Left ventricle myocardium inferior (tissue), 1 donor: ENCODE measurements around the gene SARNP. TPM values are rescaled to one million over a fixed set of nuclear protein-coding genes. Genes with fewer than 3 reads are reported as not detected.
A peak's percentile ranks its signal among the peaks of the same experiment; 100 is the strongest.

Source experiments
- DNase-seq: peaks from one replicate; pipeline ENCODE4 v3.0.0-alpha.2; 2020
- H3K27ac ChIP-seq: fragments of 200-600 bp; replicated peaks from 2 replicates; pipeline ENCODE4 v1.8.0; 2021
- H3K27me3 ChIP-seq: fragments of 200-600 bp; 2 replicates; pipeline ENCODE4 v1.8.0; 2021; ENCODE audit warnings: low read depth
- H3K36me3 ChIP-seq: fragments of 200-600 bp; 2 replicates; pipeline ENCODE4 v1.8.0; 2021
- H3K4me1 ChIP-seq: fragments of 200-600 bp; 2 replicates; pipeline ENCODE4 v1.8.0; 2021
- H3K4me3 ChIP-seq: fragments of 200-600 bp; 2 replicates; pipeline ENCODE4 v1.8.0; 2021; ENCODE audit warnings: mild to moderate bottlenecking, moderate library complexity
- H3K9me3 ChIP-seq: fragments of 200-600 bp; replicated peaks from 2 replicates; pipeline ENCODE4 v1.8.0; 2021
- intact Hi-C: fragments of 100-400 bp; cut with micrococcal nuclease; formaldehyde crosslinking; loops from one replicate; pipeline ENCODE4 v1.11.0; 2022
- total RNA-seq: library from RNA; stranded (reverse); fragmentation: NEBNext Ultra II Directional; extraction: Animal tissue kit (Norgen Biotek cat#: 25700); gene quantifications from one replicate; pipeline ENCODE4 v1.2.1, GENCODE V29; 2021
- TF ChIP-seq, protein P1 (sequence below): fragments of 200-600 bp; IDR thresholded peaks from 2 replicates; pipeline ENCODE4 v1.8.0; 2021; ENCODE audit warnings: antibody characterized with exemption, mild to moderate bottlenecking, borderline replicate concordance
- donor health status: DM: no; HTN: yes; CAD: no; lungs with severe emphysema.

Gene SARNP
- total RNA-seq, 1 donor from 2014 or later, result 53.2 TPM

DNA sequence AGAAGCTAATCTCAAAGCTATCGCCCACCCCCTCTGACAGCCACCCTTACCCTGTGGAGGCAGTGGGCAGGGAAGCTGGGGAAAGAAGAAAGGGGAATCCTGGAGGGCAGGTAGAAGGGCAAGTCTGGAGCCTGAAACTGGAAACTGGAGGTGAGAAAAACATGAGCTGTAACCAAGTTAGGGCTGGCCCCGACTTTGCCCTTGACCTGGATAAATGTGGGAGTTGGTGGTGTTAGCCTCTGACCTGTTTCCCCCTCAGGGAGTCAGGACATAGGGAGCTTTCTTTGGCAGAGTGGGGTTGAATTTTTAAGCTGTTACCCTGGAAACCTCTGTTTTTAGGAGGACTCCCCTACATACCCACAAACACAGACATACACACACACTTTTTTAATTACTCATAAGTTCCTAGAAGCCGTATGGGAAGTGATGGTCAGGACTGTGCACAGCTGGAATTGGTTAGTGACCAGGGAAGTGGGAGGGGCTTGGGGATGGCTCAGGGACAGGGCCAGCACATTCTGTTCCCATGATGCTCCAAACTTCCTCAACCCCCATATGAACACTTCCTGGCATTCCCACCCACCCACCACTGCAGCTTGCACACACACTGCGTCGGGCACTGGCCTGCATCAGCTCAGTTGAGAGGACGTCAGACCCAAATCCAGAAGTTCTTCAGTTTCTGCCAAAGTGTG lies 30.2 kb upstream of the SARNP start:
- Histone ChIP-seq H3K36me3 (no peaks in the 10 kb centered on the region), H3K4me3 (peak overlapping the region; percentile 44), H3K4me1 (peaks cover 23% of the 10 kb centered on the region), H3K27me3 (peaks cover 43% of the 10 kb centered on the region), H3K9me3 (no peaks in the 10 kb centered on the region), H3K27ac (peak overlapping the region; percentile 95)
- TF ChIP-seq, protein P1, sequence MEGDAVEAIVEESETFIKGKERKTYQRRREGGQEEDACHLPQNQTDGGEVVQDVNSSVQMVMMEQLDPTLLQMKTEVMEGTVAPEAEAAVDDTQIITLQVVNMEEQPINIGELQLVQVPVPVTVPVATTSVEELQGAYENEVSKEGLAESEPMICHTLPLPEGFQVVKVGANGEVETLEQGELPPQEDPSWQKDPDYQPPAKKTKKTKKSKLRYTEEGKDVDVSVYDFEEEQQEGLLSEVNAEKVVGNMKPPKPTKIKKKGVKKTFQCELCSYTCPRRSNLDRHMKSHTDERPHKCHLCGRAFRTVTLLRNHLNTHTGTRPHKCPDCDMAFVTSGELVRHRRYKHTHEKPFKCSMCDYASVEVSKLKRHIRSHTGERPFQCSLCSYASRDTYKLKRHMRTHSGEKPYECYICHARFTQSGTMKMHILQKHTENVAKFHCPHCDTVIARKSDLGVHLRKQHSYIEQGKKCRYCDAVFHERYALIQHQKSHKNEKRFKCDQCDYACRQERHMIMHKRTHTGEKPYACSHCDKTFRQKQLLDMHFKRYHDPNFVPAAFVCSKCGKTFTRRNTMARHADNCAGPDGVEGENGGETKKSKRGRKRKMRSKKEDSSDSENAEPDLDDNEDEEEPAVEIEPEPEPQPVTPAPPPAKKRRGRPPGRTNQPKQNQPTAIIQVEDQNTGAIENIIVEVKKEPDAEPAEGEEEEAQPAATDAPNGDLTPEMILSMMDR, result no peak
- DNase-seq, result peak; percentile 89
- intact Hi-C loops, result no loop called here

DNA sequence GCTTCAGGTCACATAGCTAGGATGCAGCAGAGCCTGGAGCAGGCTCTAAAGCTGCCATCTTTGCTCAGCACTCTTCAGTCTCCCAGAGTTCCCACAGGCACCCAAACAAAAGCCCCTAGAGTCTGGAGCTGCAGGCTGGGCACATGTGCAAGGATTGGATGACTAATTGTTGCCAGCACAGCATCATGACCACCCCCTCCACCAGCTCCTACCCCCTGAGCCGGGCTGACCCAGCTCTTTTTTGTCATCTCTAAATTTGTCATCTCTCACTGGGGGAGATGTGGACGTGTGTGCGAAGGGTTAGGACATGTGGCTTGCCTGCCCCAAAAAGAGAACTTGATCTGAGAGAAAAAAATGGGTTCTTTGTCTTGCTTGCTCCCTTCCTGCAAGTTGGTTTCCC lies 29.5 kb upstream of the SARNP start:
- intact Hi-C loops, result no loop called here
- TF ChIP-seq, protein P1, result no peak

DNA sequence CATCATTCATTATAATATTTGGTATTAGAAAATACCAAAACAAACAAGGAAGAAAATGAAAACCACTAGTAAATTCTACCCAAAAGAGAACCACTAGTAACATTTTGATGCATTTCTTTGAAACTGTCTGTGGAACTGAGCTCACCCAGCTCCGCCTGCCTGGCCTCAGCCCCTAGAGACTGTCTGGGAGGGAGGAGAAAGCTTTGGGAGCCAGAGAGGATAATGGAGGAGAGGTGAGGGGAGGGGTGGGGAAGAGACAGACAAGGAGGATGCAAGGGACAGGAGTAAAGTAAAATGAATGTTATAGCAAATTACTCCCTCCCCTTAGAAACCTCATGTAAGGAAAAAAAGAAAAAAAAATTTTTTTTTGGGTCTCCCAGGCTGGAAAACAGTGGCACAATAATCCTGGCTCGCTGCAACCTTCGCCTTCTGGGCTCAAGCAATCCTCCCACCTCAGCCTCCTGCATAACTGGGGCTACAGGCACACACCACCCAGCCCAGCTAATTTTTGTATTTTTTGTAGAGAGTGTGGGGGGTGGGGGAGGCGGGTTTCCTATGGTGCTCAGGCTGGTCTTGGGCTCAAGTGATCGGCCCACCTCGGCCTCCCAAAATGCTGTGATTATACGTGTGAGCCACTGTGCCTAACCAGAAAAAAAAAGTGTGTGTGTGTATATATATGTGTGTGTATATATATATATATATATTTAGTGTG lies 28.4 kb upstream of the SARNP start:
- Histone ChIP-seq H3K4me1 (peaks cover 23% of the 10 kb centered on the region), H3K27me3 (peaks cover 33% of the 10 kb centered on the region), H3K36me3 (no peaks in the 10 kb centered on the region), H3K9me3 (no peaks in the 10 kb centered on the region), H3K4me3 (no peak overlapping the region), H3K27ac (peak overlapping the region; percentile 95)
- TF ChIP-seq, protein P1, result no peak
- intact Hi-C loops, result no loop called here
- DNase-seq, result no peak

More for the DNA sequence above, 29.5 kb upstream of the SARNP start:
- H3K27me3 ChIP-seq, result peaks cover 43% of the 10 kb centered on the region
- H3K36me3 ChIP-seq, result no peaks in the 10 kb centered on the region
- H3K4me3 ChIP-seq, result no peak overlapping the region
- H3K27ac ChIP-seq, result peak overlapping the region; percentile 95
- H3K9me3 ChIP-seq, result no peaks in the 10 kb centered on the region
- H3K4me1 ChIP-seq, result peaks cover 23% of the 10 kb centered on the region
- DNase-seq, result no peak

DNA sequence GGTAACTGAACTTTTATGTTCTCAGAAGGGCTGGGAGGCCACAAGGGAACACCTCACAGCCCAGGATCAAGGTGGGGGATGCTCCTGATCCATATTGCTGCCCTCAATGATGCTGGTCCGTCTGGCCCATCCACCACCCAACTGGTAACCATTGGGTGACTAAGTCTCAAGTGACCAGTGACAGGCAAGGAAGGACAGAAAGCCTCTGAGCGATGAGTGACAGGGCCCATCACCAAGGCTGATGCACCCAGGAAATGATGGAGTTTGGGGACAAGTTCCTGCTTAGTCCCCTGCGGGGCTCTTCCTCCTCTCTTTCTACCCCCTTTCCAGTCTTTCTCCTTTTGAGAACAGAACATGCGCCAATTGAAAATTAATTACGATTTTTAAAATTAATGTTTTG lies 27.8 kb upstream of the SARNP start:
- H3K4me1 ChIP-seq, result peaks cover 23% of the 10 kb centered on the region
- H3K36me3 ChIP-seq, result no peaks in the 10 kb centered on the region
- intact Hi-C loops, result no loop called here
- no peak for DNase-seq
- H3K4me3 ChIP-seq, result no peak overlapping the region
- H3K27me3 ChIP-seq, result peaks cover 28% of the 10 kb centered on the region
- peak overlapping the region; percentile 95 for H3K27ac ChIP-seq
- no peaks in the 10 kb centered on the region for H3K9me3 ChIP-seq
- TF ChIP-seq, protein P1, result no peak

DNA sequence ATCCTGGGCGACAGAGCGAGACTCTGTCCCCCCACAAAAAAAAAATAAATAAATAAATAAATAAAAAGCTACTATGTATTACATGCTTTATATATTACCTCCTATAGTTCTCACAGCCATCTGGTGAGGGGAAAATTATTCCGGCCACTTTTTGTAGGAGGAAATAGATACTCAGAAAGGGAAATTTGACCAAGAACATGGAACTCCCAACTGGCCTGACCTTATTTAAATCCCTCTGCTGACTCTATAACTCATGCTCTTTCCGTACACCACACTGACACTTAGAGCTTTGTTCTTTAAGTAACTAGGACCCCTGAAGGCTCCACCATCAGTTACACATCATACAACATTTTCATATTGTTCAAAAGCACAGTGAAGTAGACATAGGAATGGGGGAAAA lies 27.4 kb upstream of the SARNP start:
- intact Hi-C loops, result no loop called here
- DNase-seq, result no peak

More for the DNA sequence above, 27.4 kb upstream of the SARNP start:
- no peaks in the 10 kb centered on the region for H3K36me3 ChIP-seq
- H3K4me1 ChIP-seq, result peaks cover 23% of the 10 kb centered on the region
- no peaks in the 10 kb centered on the region for H3K9me3 ChIP-seq
- no peak overlapping the region for H3K4me3 ChIP-seq
- peak overlapping the region; percentile 95 for H3K27ac ChIP-seq
- TF ChIP-seq, protein P1, result no peak
- H3K27me3 ChIP-seq, result peaks cover 24% of the 10 kb centered on the region
